ENCODE results near the gene ACTL6B. TPM values are rescaled to one million over a fixed set of nuclear protein-coding genes. Genes with fewer than 3 reads are reported as not detected.

ACTL6B gene
- total RNA-seq, 1 donor from 2014 or later, result not detected

- DNase-seq, result no peak
- Mint-ChIP-seq H3K4me1 (peaks cover 15% of the 10 kb centered on the region), H3K9me3 (no peaks in the 10 kb centered on the region), H3K27ac (no peak overlapping the region), H3K36me3 (ENCODE audit: low read depth) (peaks cover 29% of the 10 kb centered on the region), H3K4me3 (no peak overlapping the region), H3K27me3 (no peaks in the 10 kb centered on the region)
- intact Hi-C loops (cut with micrococcal nuclease), result no loop called here
These were observed 23.8 kb upstream of the ACTL6B start for GRCh38 chr7:100679927-100680575.

- intact Hi-C loops (cut with micrococcal nuclease), result no loop called here
- peaks cover 17% of the 10 kb centered on the region for H3K4me1 Mint-ChIP-seq
- no peak overlapping the region for H3K27ac Mint-ChIP-seq
- DNase-seq, result no peak
- H3K27me3 Mint-ChIP-seq, result no peaks in the 10 kb centered on the region
- no peaks in the 10 kb centered on the region for H3K9me3 Mint-ChIP-seq
- H3K36me3 Mint-ChIP-seq (ENCODE audit: low read depth), result peaks cover 30% of the 10 kb centered on the region
- no peak overlapping the region for H3K4me3 Mint-ChIP-seq
These were observed 23.1 kb upstream of the ACTL6B start for GRCh38 chr7:100679129-100679926.

- intact Hi-C loops (cut with micrococcal nuclease), result no loop called here
- H3K36me3 Mint-ChIP-seq (ENCODE audit: low read depth), result peaks cover 32% of the 10 kb centered on the region
- peak; percentile 64 for DNase-seq
- peaks cover 17% of the 10 kb centered on the region for H3K4me1 Mint-ChIP-seq
- no peaks in the 10 kb centered on the region for H3K27me3 Mint-ChIP-seq
- no peak overlapping the region for H3K27ac Mint-ChIP-seq
- peak overlapping the region; percentile 49 for H3K4me3 Mint-ChIP-seq
- no peaks in the 10 kb centered on the region for H3K9me3 Mint-ChIP-seq
These were observed 22.2 kb upstream of the ACTL6B start for GRCh38 chr7:100678291-100678984.

GRCh38 chr7:100677308-100678267 lies 21.3 kb upstream of the ACTL6B start:
- Mint-ChIP-seq H3K4me3 (peak overlapping the region; percentile 49), H3K27ac (peak overlapping the region; percentile 70), H3K27me3 (no peaks in the 10 kb centered on the region), H3K9me3 (no peaks in the 10 kb centered on the region), H3K4me1 (peaks cover 18% of the 10 kb centered on the region), H3K36me3 (ENCODE audit: low read depth) (peaks cover 28% of the 10 kb centered on the region)
- DNase-seq, result peak; percentile 61
- intact Hi-C loops (cut with micrococcal nuclease), result loop anchor here (2.0 kb wide), 1 partner anchor 199 kb away; the partner anchor contains the start of gene TSC22D4

- H3K27ac Mint-ChIP-seq, result peak overlapping the region; percentile 83
- H3K4me1 Mint-ChIP-seq, result peaks cover 20% of the 10 kb centered on the region
- peak overlapping the region; percentile 87 for H3K4me3 Mint-ChIP-seq
- peaks cover 2% of the 10 kb centered on the region for H3K27me3 Mint-ChIP-seq
- peak; percentile 69 for DNase-seq
- no peaks in the 10 kb centered on the region for H3K9me3 Mint-ChIP-seq
- intact Hi-C loops (cut with micrococcal nuclease), result loop anchor here (1.0 to 2.0 kb wide), 2 partner anchors 15 to 198 kb away; partner anchors contain the start of gene TSC22D4
- H3K36me3 Mint-ChIP-seq (ENCODE audit: low read depth), result peaks cover 27% of the 10 kb centered on the region
These were observed 20.5 kb upstream of the ACTL6B start for GRCh38 chr7:100676501-100677306.

- DNase-seq, result peak; percentile 95
- peak overlapping the region; percentile 87 for H3K4me3 Mint-ChIP-seq
- H3K27me3 Mint-ChIP-seq, result peaks cover 9% of the 10 kb centered on the region
- intact Hi-C loops (cut with micrococcal nuclease), result loop anchor here (1.0 to 2.0 kb wide), 2 partner anchors 16 to 197 kb away; partner anchors contain the start of gene TSC22D4
- H3K36me3 Mint-ChIP-seq (ENCODE audit: low read depth), result peaks cover 26% of the 10 kb centered on the region
- H3K9me3 Mint-ChIP-seq, result no peaks in the 10 kb centered on the region
- H3K4me1 Mint-ChIP-seq, result peaks cover 18% of the 10 kb centered on the region
- peak overlapping the region; percentile 81 for H3K27ac Mint-ChIP-seq
These were observed 19.5 kb upstream of the ACTL6B start for GRCh38 chr7:100675581-100676350.

- Mint-ChIP-seq H3K36me3 (ENCODE audit: low read depth) (peaks cover 24% of the 10 kb centered on the region), H3K27me3 (peaks cover 11% of the 10 kb centered on the region), H3K27ac (no peak overlapping the region), H3K4me3 (peak overlapping the region; percentile 96), H3K4me1 (peaks cover 15% of the 10 kb centered on the region), H3K9me3 (no peaks in the 10 kb centered on the region)
- intact Hi-C loops (cut with micrococcal nuclease), result no loop called here
- DNase-seq, result no peak
These were observed 18.8 kb upstream of the ACTL6B start for GRCh38 chr7:100675105-100675451.

- H3K27me3 Mint-ChIP-seq, result peaks cover 11% of the 10 kb centered on the region
- no peaks in the 10 kb centered on the region for H3K9me3 Mint-ChIP-seq
- intact Hi-C loops (cut with micrococcal nuclease), result no loop called here
- peaks cover 14% of the 10 kb centered on the region for H3K4me1 Mint-ChIP-seq
- peak; percentile 77 for DNase-seq
- H3K27ac Mint-ChIP-seq, result peak overlapping the region; percentile 94
- H3K36me3 Mint-ChIP-seq (ENCODE audit: low read depth), result peaks cover 22% of the 10 kb centered on the region
- peak overlapping the region; percentile 96 for H3K4me3 Mint-ChIP-seq
These were observed 18.3 kb upstream of the ACTL6B start for GRCh38 chr7:100674411-100675104.

GRCh38 chr7:100673942-100674410 lies 17.7 kb upstream of the ACTL6B start:
- Mint-ChIP-seq H3K27me3 (peaks cover 14% of the 10 kb centered on the region), H3K4me1 (peaks cover 12% of the 10 kb centered on the region), H3K4me3 (peak overlapping the region; percentile 96), H3K36me3 (ENCODE audit: low read depth) (peaks cover 18% of the 10 kb centered on the region), H3K9me3 (no peaks in the 10 kb centered on the region), H3K27ac (peak overlapping the region; percentile 94)
- intact Hi-C loops (cut with micrococcal nuclease), result loop anchor here (1.0 to 2.0 kb wide), 5 partner anchors 17 to 88 kb away; partner anchors contain the start of genes ACTL6B, FBXO24, LRCH4 and MOSPD3
- peak; percentile 80 for DNase-seq

GRCh38 chr7:100673302-100673941 lies 17.2 kb upstream of the ACTL6B start, which contains the start of gene GNB2:
TSS of gene GNB2 (plus strand) at chr7:100673740. CDS start at chr7:100676266, 2,526 bp downstream.
- DNase-seq, result peak; percentile 100
- Mint-ChIP-seq H3K9me3 (no peaks in the 10 kb centered on the region), H3K27ac (peak within 1 kb of the TSS; percentile 94), H3K27me3 (peaks cover 14% of the 10 kb centered on the region), H3K4me1 (peaks cover 12% of the 10 kb centered on the region), H3K36me3 (ENCODE audit: low read depth) (peaks cover 17% of the 10 kb centered on the region), H3K4me3 (peak within 1 kb of the TSS; percentile 96)
- intact Hi-C loops (cut with micrococcal nuclease), result loop anchor here (1.0 to 2.0 kb wide), 5 partner anchors 17 to 87 kb away; partner anchors contain the start of genes ACTL6B, FBXO24, LRCH4 and MOSPD3

All from activated CD4-positive, alpha-beta T cell treated with anti-CD3 and anti-CD28 coated beads, Interleukin-2, amount 10 ng/mL, durations not matched to agents 24 days and 14 days (primary cell).